GM10266 (cell line): Measurements from ENCODE around the gene PTPN20.
"Not testable (repeated sequence)": the region's sequence is repeated elsewhere in the genome, so short reads cannot be mapped to it uniquely, and the experiment has no call there.

Experiments
- DNase-seq: peaks from one replicate; pipeline ENCODE4 v3.0.0; 2012; ENCODE audit errors: extremely low spot score
- TF ChIP-seq, protein P1 (sequence below): IDR thresholded peaks from 2 replicates; pipeline ENCODE4 v1.5.1; 2012; ENCODE audit warnings: mild to moderate bottlenecking, low read depth; ENCODE audit not compliant: control insufficient read depth, insufficient read depth; ENCODE audit errors: missing control alignments

The PTPN20 gene

GRCh38 chr10:46948687-46949518 is 37.7 kb downstream of the PTPN20 start:
- not testable (repeated sequence) for DNase-seq

GRCh38 chr10:46952540-46952939 is 41.3 kb downstream of the PTPN20 start:
- not testable (repeated sequence) for DNase-seq

DNA sequence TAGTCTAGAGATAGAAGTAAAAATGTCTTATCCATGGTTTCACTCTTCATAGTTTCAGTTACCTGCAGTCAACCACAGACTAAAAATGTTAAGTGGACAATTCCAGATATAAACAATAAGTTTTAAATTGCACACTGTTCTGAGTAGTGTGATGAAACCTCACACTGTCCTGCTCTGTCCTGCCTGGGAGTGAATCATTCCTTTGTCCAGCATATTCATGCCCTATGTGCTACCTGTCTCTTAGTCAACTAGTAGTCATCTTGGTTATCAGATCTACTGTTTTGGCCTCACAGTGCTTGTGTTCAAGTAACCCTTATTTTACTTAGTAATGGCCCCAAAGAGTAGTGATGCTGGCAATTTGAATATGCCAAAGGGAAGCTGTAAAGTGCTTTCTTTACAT is 49.5 kb downstream of the PTPN20 start:
- not testable (repeated sequence) for DNase-seq

GRCh38 chr10:46963356-46963755 is 52.1 kb downstream of the PTPN20 start:
- not testable (repeated sequence) for DNase-seq

DNA sequence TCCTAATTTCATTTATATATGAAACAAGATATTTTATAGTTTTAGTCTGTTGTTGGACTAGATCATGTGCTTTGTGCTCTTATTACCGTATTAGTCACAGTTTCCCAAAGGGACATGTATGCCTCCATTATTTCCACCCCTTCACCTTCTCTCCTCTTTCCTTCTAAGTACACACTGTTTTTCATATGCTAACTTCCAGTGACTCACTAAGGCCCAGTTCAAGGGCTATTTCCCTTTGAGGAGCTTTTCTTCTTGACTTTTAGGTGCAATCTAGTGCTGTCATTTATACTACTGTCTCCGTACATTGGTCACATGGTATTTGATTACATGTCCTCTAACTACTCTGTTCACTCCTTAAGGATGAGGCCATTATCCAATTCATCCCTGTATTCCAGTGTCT is 55.8 kb downstream of the PTPN20 start:
- DNase-seq, result not testable (repeated sequence)

DNA sequence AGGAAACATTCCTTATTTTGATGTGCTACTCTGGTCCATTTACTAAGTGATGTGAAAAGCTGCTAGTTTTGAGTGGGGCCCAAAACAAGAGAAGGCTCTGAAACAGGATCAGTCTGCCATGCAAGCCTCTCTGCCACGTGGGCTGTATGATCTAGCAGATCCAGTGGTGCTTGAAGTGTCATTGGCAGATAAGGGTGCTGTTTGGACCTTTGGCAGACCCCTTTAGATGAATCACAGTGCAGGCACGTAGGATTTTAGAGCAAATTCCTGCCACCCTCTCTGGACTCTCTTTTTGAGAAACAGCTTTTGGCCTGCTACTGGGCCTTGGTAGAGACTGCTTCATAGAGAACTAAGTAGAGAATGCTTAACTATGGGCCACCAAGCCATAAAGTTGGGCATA is 69.0 kb downstream of the PTPN20 start:
- DNase-seq, result not testable (repeated sequence)

- DNase-seq, result not testable (repeated sequence)
These were observed 76.2 kb downstream of the PTPN20 start for GRCh38 chr10:46987233-46987924.

GRCh38 chr10:46992803-46993561 is 81.8 kb downstream of the PTPN20 start:
- DNase-seq, result no peak
- TF ChIP-seq, protein P1, sequence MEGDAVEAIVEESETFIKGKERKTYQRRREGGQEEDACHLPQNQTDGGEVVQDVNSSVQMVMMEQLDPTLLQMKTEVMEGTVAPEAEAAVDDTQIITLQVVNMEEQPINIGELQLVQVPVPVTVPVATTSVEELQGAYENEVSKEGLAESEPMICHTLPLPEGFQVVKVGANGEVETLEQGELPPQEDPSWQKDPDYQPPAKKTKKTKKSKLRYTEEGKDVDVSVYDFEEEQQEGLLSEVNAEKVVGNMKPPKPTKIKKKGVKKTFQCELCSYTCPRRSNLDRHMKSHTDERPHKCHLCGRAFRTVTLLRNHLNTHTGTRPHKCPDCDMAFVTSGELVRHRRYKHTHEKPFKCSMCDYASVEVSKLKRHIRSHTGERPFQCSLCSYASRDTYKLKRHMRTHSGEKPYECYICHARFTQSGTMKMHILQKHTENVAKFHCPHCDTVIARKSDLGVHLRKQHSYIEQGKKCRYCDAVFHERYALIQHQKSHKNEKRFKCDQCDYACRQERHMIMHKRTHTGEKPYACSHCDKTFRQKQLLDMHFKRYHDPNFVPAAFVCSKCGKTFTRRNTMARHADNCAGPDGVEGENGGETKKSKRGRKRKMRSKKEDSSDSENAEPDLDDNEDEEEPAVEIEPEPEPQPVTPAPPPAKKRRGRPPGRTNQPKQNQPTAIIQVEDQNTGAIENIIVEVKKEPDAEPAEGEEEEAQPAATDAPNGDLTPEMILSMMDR, result no peak

GRCh38 chr10:46995234-46995633 is 84.0 kb downstream of the PTPN20 start:
- TF ChIP-seq, protein P1, result no peak
- DNase-seq, result no peak

GRCh38 chr10:46998192-46998591 is 87.0 kb downstream of the PTPN20 start:
- TF ChIP-seq, protein P1, result no peak
- no peak for DNase-seq

DNA sequence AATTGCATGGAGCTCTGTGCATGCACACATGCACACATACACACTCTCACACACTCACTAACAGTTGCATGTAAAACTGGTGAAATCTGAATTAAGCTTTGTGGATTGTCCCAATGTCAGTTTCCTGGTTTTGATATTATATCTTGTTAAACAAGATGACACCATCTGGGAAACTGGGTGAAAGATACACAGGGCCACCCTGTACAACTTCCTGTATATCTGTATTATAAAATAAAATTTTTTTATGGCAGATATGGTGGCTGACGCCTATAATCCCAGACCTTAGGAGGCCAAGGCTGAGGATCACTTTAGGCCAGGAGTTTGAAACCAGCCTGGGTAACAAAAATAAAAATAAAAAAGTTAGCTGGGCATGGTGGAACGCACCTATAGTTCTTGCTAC is 87.4 kb downstream of the PTPN20 start:
- TF ChIP-seq, protein P1, result no peak
- no peak for DNase-seq
